Breast epithelium (tissue), 3 donors: Measurements from ENCODE around the gene CST1.

Experiments
- POLR2A ChIP-seq: fragments of 450-650 bp; IDR thresholded peaks from one replicate; pipeline ENCODE4 v1.6.1; 2016; ENCODE audit warnings: antibody characterized with exemption, mild to moderate bottlenecking, moderate library complexity
- POLR2AphosphoS5 ChIP-seq, 3 donors: sonication (generic); formaldehyde crosslinking; IDR thresholded peaks; one replicate each; pipeline ENCODE4 v1.6.1; 2017; ENCODE audit warnings: antibody characterized with exemption in 3 of 3
- TF ChIP-seq, protein P1 (sequence below), 3 donors: fragments of 450-650 bp; IDR thresholded peaks; one replicate each; pipeline ENCODE4 v1.5.1; 2016 to 2017; ENCODE audit warnings: antibody characterized with exemption in 3 of 3, mild to moderate bottlenecking in 3 of 3, moderate library complexity in 3 of 3

DNA sequence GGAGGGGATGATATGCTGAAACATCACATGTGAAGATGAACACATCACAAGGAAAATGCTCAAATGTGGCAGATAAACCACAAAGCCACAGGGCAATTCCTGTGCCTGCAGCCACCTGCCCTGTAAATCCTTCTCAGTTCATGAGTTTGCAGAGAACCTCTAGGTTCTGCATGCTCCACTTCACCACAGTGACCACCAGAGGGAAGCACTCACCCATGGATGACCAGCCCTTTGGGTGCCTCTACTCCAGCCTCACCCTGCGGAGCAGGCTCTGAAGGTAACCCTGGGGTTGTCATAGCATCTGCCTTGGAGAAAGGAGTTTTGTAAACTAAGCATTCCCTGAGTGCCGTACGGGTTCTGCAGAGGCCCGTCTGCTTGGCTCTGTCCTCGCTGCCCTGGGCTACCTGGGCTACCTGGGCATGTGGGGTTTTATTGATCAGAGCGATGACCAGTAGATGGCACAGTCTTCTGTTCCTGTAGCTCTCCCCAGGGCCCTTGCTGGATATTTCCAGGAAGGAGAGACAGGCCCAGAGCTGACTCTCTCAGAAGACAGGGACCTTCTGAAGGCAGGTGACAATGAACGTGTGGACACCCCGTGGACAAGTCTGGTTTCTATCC lies 31.7 kb upstream of the CST1 start:
- TF ChIP-seq, protein P1, sequence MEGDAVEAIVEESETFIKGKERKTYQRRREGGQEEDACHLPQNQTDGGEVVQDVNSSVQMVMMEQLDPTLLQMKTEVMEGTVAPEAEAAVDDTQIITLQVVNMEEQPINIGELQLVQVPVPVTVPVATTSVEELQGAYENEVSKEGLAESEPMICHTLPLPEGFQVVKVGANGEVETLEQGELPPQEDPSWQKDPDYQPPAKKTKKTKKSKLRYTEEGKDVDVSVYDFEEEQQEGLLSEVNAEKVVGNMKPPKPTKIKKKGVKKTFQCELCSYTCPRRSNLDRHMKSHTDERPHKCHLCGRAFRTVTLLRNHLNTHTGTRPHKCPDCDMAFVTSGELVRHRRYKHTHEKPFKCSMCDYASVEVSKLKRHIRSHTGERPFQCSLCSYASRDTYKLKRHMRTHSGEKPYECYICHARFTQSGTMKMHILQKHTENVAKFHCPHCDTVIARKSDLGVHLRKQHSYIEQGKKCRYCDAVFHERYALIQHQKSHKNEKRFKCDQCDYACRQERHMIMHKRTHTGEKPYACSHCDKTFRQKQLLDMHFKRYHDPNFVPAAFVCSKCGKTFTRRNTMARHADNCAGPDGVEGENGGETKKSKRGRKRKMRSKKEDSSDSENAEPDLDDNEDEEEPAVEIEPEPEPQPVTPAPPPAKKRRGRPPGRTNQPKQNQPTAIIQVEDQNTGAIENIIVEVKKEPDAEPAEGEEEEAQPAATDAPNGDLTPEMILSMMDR (IDR thresholded peaks at IDR 0.05) = no peak
- TF ChIP-seq POLR2AphosphoS5 (IDR thresholded peaks at IDR 0.05) (no peak), POLR2A (no peak)
